Stimulated activated CD8-positive, alpha-beta memory T cell treated with anti-CD3 and anti-CD28 coated beads, Interleukin-15, amount 100 ng/mL, for 24 hours (primary cell): ENCODE data around the gene MGAT1.
"Not testable (repeated sequence)": the region's sequence is repeated elsewhere in the genome, so short reads cannot be mapped to it uniquely, and the experiment has no call there.

Source experiments
- DNase-seq: peaks from one replicate; pipeline ENCODE4 v3.0.0-alpha.2; 2020; ENCODE audit warnings: low read depth

Gene MGAT1

GRCh38 chr5:180804129-180804618 is 1.6 kb upstream of the MGAT1 start:
- DNase-seq: no peak

- peak; percentile 51 for DNase-seq
These were observed 849 bp upstream of the MGAT1 start for GRCh38 chr5:180803181-180804128.

- no peak for DNase-seq
These were observed 846 bp downstream of the MGAT1 start for GRCh38 chr5:180801596-180802324.

- DNase-seq: no peak
These were observed 2.5 kb downstream of the MGAT1 start for GRCh38 chr5:180799902-180800801.

DNA sequence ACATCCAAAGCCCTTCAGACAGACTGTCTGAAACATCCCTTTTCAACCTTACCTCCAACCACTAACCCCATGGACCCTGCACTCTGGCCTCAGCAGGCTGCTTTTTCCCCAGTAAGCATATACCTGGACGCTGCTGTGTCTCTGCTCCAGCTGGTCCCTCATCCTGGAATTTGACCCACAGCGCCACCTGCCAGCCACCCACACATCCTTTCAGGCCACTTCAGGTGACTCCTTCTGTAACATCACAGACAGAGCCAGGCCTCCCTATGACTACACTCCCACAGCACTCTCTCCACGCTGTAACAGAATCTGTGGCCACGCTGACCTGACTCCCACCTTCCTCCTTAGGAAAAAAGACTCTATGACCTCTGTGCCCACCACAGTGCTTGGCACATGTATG is 3.4 kb downstream of the MGAT1 start:
- DNase-seq: no peak

DNA sequence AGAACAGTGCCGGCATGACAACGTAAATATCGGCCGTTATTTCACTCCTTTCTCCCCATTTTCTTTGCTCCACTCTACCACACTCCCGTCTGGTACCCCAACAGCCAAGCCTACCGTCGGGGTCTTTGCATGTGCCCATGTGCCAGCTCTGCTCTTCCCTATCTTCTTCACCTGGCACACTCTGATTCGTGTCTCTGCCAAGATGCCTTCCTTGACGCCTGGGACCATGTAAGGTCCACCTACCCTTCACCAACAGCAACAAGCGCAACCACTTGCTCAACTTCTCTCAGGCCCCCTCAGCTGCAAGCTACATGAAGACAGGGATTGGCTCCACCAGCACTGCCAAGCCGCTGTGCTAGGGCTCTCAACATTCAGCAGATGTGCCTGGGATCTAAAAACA is 4.4 kb downstream of the MGAT1 start:
- no peak for DNase-seq

GRCh38 chr5:180797256-180798192 is 5.1 kb downstream of the MGAT1 start:
- DNase-seq: no peak

GRCh38 chr5:180795771-180796313 is 6.8 kb downstream of the MGAT1 start:
- no peak for DNase-seq

GRCh38 chr5:180792965-180793287 is 9.7 kb downstream of the MGAT1 start:
- DNase-seq: no peak

GRCh38 chr5:180792287-180792964 is 10.2 kb downstream of the MGAT1 start:
- DNase-seq: no peak

- no peak for DNase-seq
These were observed 10.9 kb downstream of the MGAT1 start for GRCh38 chr5:180791611-180792213.

DNA sequence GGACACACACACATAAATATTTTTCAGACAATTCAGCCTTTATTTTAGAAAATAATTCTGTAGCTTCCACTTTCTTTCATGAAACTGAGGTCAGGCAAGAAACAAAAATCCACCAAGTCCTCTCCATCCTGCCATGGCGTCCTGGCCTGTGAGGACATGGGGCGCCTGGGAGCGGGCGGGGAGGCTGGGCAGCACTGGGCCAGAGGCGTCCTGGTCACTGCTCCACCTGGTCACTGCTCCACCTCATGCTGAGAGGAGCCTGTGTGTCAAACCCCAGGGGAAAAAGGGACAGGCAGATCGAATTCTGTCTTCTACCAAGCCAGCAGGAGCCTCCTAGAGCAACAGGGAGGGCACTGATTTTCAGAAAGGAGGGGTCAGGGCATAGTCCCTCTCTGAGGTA is 12.1 kb downstream of the MGAT1 start:
- DNase-seq: no peak

GRCh38 chr5:180790020-180790419 is 12.6 kb downstream of the MGAT1 start:
- DNase-seq: no peak

DNA sequence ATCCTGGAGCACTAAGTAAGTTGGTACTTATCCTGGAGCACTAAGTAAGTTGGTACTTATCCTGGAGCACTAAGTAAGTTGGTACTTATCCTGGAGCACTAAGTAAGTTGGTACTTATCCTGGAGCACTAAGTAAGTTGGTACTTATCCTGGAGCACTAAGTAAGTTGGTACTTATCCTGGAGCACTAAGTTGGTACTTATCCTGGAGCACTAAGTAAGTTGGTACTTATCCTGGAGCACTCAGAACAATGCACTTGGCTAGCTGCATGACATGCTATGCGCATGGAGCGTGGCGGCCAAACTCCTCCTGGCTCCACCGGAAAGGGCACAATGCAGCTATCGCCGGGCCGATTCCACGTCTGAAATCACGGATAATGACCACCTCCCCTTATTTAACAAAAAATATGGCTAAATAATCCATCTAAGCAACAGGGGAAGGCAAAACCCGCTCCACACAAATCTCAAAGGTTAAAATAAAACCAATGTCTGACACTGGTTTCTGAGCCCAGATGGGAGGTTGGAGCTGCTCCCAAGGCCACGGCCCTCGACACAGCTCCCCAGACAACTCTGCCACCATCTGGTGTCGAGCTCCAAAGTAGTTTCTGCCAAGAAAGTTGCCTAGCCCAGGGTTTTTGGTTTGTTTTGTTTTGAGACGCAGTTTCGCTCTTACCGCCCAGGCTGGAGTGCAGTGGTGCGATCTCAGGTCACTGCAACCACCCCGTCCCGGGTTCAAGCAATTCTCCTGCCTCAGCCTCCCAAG is 13.8 kb downstream of the MGAT1 start:
- not testable (repeated sequence) for DNase-seq

DNA sequence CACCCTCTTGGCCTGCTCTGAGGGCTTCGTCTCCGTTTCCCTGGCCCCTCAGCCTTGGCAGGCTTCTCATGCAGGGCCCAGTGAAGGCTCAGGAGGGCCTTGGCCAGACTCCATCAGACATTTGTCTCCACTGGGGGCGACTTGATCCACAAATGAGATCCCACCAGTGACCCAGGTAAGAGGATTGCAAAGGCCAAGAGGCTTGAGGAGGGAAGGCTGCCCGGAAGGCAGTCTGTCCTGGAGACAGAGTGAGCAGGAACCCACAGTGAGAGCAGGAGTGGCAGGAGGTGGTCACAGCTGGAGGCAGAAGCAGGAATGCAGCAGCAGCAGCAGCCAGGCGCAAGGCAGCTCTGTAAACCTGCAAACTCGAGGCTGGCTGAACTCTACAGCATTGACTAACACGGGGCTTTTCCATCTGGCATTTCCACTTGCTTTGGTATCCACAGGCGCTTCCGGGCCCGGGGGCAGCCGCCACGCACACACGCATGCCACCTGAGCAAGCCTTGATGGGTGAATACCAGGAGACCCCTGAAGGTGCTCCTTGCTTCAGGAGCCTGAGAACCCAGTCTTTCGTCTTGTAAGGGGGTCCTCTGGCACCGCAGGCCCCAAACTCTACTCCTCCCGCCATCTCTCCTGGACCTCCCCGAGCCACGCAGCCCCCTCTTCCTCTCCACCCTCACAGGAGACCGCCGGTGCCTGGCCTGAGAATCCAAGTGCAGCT is 14.7 kb downstream of the MGAT1 start:
- no peak for DNase-seq

GRCh38 chr5:180786531-180787398 is 15.8 kb downstream of the MGAT1 start:
- no peak for DNase-seq

DNA sequence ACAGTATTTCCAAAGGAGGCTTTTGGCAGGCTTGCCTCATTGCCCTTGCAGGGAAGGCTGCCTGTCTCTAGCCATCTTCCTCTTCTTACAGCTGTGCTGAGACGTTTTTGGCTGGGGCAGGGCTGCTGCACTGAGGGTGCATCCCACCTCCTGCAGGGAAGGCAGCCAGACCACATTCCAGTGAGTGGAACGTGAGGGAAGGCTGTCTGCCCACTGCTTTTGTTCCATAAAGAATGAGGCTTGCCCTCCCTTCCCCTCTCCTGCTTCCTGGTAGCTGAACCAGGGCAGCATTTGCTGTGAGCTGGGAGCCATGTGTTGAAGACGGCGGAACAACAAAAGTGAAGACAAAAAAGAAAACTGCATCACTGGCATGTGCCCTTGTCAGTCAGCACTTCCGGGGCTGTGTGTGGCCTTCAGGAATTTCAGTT is 16.8 kb downstream of the MGAT1 start:
- DNase-seq: no peak
